Thymus (tissue), 14 donors: ENCODE results near the gene GXYLT1. TPM values are rescaled to one million over a fixed set of nuclear protein-coding genes. Genes with fewer than 3 reads are reported as not detected.
"Not testable (repeated sequence)": the region's sequence is repeated elsewhere in the genome, so short reads cannot be mapped to it uniquely, and the experiment has no call there.

ENCODE experiments used
- DNase-seq, 9 donors: peaks; one replicate each; pipeline ENCODE4 v3.0.0-alpha.2; 2013; ENCODE audit warnings: low spot score in 9 of 9, low read depth in 6 of 9, missing footprints in 1 of 9
- H3K27ac ChIP-seq, 2 donors: one replicate each; pipeline ENCODE4 v1.5.1; 2013; ENCODE audit warnings: control low read depth in 1 of 2, low read depth in 1 of 2, low read length in 1 of 2, mild to moderate bottlenecking in 1 of 2, moderate library complexity in 1 of 2
- H3K27me3 ChIP-seq, 2 donors: one replicate each; pipeline ENCODE4 v1.5.1; 2013; ENCODE audit warnings: low read length in 1 of 2; ENCODE audit not compliant: control insufficient read depth in 2 of 2, insufficient read depth in 1 of 2
- H3K36me3 ChIP-seq, 2 donors: one replicate each; pipeline ENCODE4 v1.5.1; 2013; ENCODE audit warnings: low read length in 1 of 2, mild to moderate bottlenecking in 1 of 2, moderate library complexity in 1 of 2; ENCODE audit not compliant: control insufficient read depth in 2 of 2, insufficient read depth in 2 of 2
- H3K4me1 ChIP-seq, 2 donors: one replicate each; pipeline ENCODE4 v1.5.1; 2013; ENCODE audit warnings: low read length in 2 of 2; ENCODE audit not compliant: control insufficient read depth in 2 of 2, insufficient read depth in 2 of 2
- H3K4me3 ChIP-seq, 2 donors: one replicate each; pipeline ENCODE4 v1.5.1; 2013; ENCODE audit warnings: low read length in 2 of 2, control low read depth in 1 of 2, mild to moderate bottlenecking in 1 of 2
- H3K9me3 ChIP-seq, 2 donors: one replicate each; pipeline ENCODE4 v1.5.1; 2013; ENCODE audit warnings: low read length in 1 of 2, mild to moderate bottlenecking in 1 of 2; ENCODE audit not compliant: control insufficient read depth in 2 of 2, insufficient read depth in 1 of 2
- WGBS: extraction: QIAGEN DNeasy Blood & Tissue Kit; methylation state at CpG from one replicate; pipeline ENCODE4 v1.1.7; 2013; 5-methylcytosine and 5-hydroxymethylcytosine counted together
- long read RNA-seq, 10 donors: transcript quantifications; one replicate each; lab custom pipeline, GENCODE V29; 2026
- polyA plus RNA-seq: library from polyadenylated mRNA; stranded (reverse); fragments of 200-250 nt; gene quantifications from one replicate; pipeline ENCODE4 v1.2.3, GENCODE V29; 2013
- total RNA-seq: library from RNA; stranded (reverse); fragments of 120-200 nt; gene quantifications from one replicate; pipeline ENCODE4 v1.2.4, GENCODE V29; 2013
- donor health status: healthy.

GXYLT1 gene
- 5.2 TPM for total RNA-seq
- 3.7 TPM for polyA plus RNA-seq
- long read RNA-seq, donor 1, partial matches to known transcripts = 0 of 1 reads
- long read RNA-seq, donor 1, other reads (novel, unspliced or antisense) = 0 of 1 reads
- long read RNA-seq, donor 2 = 0 reads
- long read RNA-seq, donor 3, partial matches to known transcripts = 0 of 3 reads
- long read RNA-seq, donor 3, other reads (novel, unspliced or antisense) = 0 of 3 reads
- long read RNA-seq, donor 4, full-length matches to known transcripts = 3 of 3 reads
- long read RNA-seq, donor 4, partial matches to known transcripts = 0 of 3 reads
- long read RNA-seq, donor 4, other reads (novel, unspliced or antisense) = 0 of 3 reads
- long read RNA-seq, donor 5, full-length matches to known transcripts = 3 of 3 reads
- long read RNA-seq, donor 5, partial matches to known transcripts = 0 of 3 reads
- long read RNA-seq, donor 5, other reads (novel, unspliced or antisense) = 0 of 3 reads
- long read RNA-seq, donor 6, partial matches to known transcripts = 0 of 3 reads
- long read RNA-seq, donor 6, other reads (novel, unspliced or antisense) = 0 of 3 reads
- long read RNA-seq, donor 7 = 0 reads
- long read RNA-seq, donor 8, full-length matches to known transcripts = 2 of 2 reads
- long read RNA-seq, donor 8, partial matches to known transcripts = 0 of 2 reads
- long read RNA-seq, donor 8, other reads (novel, unspliced or antisense) = 0 of 2 reads
- long read RNA-seq, donor 9, full-length matches to known transcripts = 6 of 6 reads
- long read RNA-seq, donor 9, partial matches to known transcripts = 0 of 6 reads
- long read RNA-seq, donor 9, other reads (novel, unspliced or antisense) = 0 of 6 reads
- long read RNA-seq, donor 10, full-length matches to known transcripts = 1 of 1 reads
- long read RNA-seq, donor 10, partial matches to known transcripts = 0 of 1 reads
- long read RNA-seq, donor 10, other reads (novel, unspliced or antisense) = 0 of 1 reads

GRCh38 chr12:42144408-42145196 is at the start of gene GXYLT1:
TSS of gene GXYLT1 (minus strand) at chr12:42144874. CDS start at chr12:42144646, 228 bp downstream.
- Histone ChIP-seq H3K27ac (peak within 1 kb of the TSS; percentile 41 to 83), H3K9me3 (no peaks in the 10 kb centered on the region), H3K4me3 (peak within 1 kb of the TSS; percentile 52 to 79), H3K36me3 (no peaks in the 10 kb centered on the region), H3K27me3 (peaks cover 0 to 2% of the 10 kb centered on the region in 2 donors), H3K4me1 (peaks cover 7 to 9% of the 10 kb centered on the region in 2 donors)
- under 1% methylated on average over 106 of the region's 106 CpGs for WGBS
- peak in 8 of 9 donors; percentile 30 to 81 (median 63) for DNase-seq

GRCh38 chr12:42192686-42193085 is 48.0 kb upstream of the GXYLT1 start:
- WGBS = 99% methylated on average over 6 of the region's 6 CpGs
- Histone ChIP-seq H3K9me3 (no peaks in the 10 kb centered on the region), H3K27ac (no peak overlapping the region), H3K4me1 (no peaks in the 10 kb centered on the region), H3K4me3 (no peak overlapping the region), H3K36me3 (peaks cover 0 to 8% of the 10 kb centered on the region in 2 donors), H3K27me3 (no peaks in the 10 kb centered on the region)
- DNase-seq = no peak

- no peaks in the 10 kb centered on the region for H3K27me3 ChIP-seq
- peaks cover 0 to 7% of the 10 kb centered on the region in 2 donors for H3K36me3 ChIP-seq
- no peak overlapping the region for H3K4me3 ChIP-seq
- WGBS = 100% methylated on average over 1 of the region's 1 CpG
- H3K4me1 ChIP-seq = no peaks in the 10 kb centered on the region
- H3K27ac ChIP-seq = no peak overlapping the region
- no peaks in the 10 kb centered on the region for H3K9me3 ChIP-seq
- DNase-seq = no peak
Measured at GRCh38 chr12:42192258-42192657, 47.6 kb upstream of the GXYLT1 start.

GRCh38 chr12:42190376-42190775 is 45.7 kb upstream of the GXYLT1 start:
- H3K4me1 ChIP-seq = no peaks in the 10 kb centered on the region
- no peak overlapping the region for H3K4me3 ChIP-seq
- peaks cover 0 to 3% of the 10 kb centered on the region in 2 donors for H3K36me3 ChIP-seq
- H3K27ac ChIP-seq = no peak overlapping the region
- DNase-seq = no peak
- no peaks in the 10 kb centered on the region for H3K9me3 ChIP-seq
- H3K27me3 ChIP-seq = no peaks in the 10 kb centered on the region

DNA sequence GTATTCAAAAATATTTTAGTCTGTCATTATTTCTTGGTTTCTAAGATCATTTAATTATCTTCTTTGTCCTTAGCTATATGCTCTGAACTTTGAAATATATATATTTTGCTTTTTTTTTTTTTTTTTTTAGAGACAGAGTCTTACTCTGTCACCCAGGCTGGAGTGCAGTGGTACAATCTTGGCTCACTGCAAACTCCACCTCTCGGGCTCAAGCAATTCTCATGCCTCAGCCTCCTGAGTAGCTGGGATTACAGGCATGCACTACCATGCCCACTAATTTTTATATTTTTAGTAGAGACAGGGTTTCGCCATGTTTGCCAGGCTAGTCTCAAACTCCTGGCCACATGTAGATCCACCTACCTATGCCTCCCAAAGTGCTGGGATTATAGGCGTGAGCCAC is 43.6 kb upstream of the GXYLT1 start:
- not testable (repeated sequence) for H3K9me3 ChIP-seq, DNase-seq, H3K27me3 ChIP-seq, H3K4me1 ChIP-seq, H3K4me3 ChIP-seq, H3K27ac ChIP-seq
- H3K36me3 ChIP-seq = peaks cover 3 to 14% of the 10 kb centered on the region in 2 donors
- WGBS = over 99% methylated on average over 3 of the region's 3 CpGs

- H3K36me3 ChIP-seq = peaks cover 3 to 14% of the 10 kb centered on the region in 2 donors
- 96% methylated on average over 2 of the region's 2 CpGs for WGBS
- no peaks in the 10 kb centered on the region for H3K9me3 ChIP-seq
- H3K27ac ChIP-seq = no peak overlapping the region
- DNase-seq = no peak
- H3K27me3 ChIP-seq = no peaks in the 10 kb centered on the region
- no peaks in the 10 kb centered on the region for H3K4me1 ChIP-seq
- H3K4me3 ChIP-seq = no peak overlapping the region
Measured at GRCh38 chr12:42187799-42188198, 43.1 kb upstream of the GXYLT1 start.

- 93% methylated on average over 2 of the region's 2 CpGs for WGBS
- Histone ChIP-seq H3K9me3 (no peaks in the 10 kb centered on the region), H3K27ac (no peak overlapping the region), H3K36me3 (peaks cover 3 to 14% of the 10 kb centered on the region in 2 donors), H3K4me3 (no peak overlapping the region), H3K27me3 (no peaks in the 10 kb centered on the region), H3K4me1 (no peaks in the 10 kb centered on the region)
- DNase-seq = no peak
Measured at GRCh38 chr12:42186793-42187192, 42.1 kb upstream of the GXYLT1 start.

DNA sequence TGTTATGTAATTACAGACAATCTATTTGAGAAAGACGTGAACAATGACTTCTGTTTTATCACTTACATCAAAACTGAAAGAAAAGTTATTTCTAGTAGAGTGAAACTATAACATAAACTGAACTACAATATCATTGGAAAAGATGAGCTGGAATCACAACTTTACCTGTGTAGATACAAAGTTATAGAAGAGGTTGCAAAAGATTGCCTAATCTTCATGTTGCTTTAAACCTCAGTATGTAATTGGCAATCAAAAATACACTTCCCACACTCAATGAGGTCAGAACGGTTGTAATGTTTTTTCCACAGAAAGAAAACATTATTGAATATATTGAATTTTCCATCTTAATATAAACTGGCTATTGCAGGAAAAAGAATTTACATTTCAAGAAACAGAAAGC is 37.7 kb upstream of the GXYLT1 start:
- 95% methylated on average over 2 of the region's 2 CpGs for WGBS
- Histone ChIP-seq H3K9me3 (no peaks in the 10 kb centered on the region), H3K4me1 (no peaks in the 10 kb centered on the region), H3K36me3 (peaks cover 5 to 21% of the 10 kb centered on the region in 2 donors), H3K27ac (no peak overlapping the region), H3K27me3 (no peaks in the 10 kb centered on the region), H3K4me3 (no peak overlapping the region)
- DNase-seq = no peak
